Fibroblast of lung (primary cell): ENCODE results near the gene SYS1.

ENCODE experiments used
- EZH2 ChIP-seq: IDR thresholded peaks from 2 replicates; pipeline ENCODE4 v1.5.1; 2012; ENCODE audit warnings: low read length, control low read depth, mild to moderate bottlenecking; ENCODE audit errors: missing control alignments
- TF ChIP-seq, protein P1 (sequence below), 2 donors: IDR thresholded peaks in 1 of 2; conservative IDR thresholded peaks in 1 of 2; 1 replicate in 1 of 2; 2 replicates in 1 of 2; pipeline ENCODE4 v1.5.1; 2011 to 2012; ENCODE audit warnings: low read length in 2 of 2, control low read depth in 1 of 2, inconsistent platforms in 1 of 2, low read depth in 1 of 2, mild to moderate bottlenecking in 1 of 2

GRCh38 chr20:45387274-45387673 lies 24.3 kb downstream of the SYS1 start:
- TF ChIP-seq, protein P1, sequence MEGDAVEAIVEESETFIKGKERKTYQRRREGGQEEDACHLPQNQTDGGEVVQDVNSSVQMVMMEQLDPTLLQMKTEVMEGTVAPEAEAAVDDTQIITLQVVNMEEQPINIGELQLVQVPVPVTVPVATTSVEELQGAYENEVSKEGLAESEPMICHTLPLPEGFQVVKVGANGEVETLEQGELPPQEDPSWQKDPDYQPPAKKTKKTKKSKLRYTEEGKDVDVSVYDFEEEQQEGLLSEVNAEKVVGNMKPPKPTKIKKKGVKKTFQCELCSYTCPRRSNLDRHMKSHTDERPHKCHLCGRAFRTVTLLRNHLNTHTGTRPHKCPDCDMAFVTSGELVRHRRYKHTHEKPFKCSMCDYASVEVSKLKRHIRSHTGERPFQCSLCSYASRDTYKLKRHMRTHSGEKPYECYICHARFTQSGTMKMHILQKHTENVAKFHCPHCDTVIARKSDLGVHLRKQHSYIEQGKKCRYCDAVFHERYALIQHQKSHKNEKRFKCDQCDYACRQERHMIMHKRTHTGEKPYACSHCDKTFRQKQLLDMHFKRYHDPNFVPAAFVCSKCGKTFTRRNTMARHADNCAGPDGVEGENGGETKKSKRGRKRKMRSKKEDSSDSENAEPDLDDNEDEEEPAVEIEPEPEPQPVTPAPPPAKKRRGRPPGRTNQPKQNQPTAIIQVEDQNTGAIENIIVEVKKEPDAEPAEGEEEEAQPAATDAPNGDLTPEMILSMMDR (conservative IDR thresholded peaks at IDR 0.05 in 1 of 2, IDR thresholded peaks at IDR 0.05 in 1 of 2; ENCODE audit: low read depth in 1 of 2, low read length in 2 of 2), result no peak
- TF ChIP-seq EZH2, result no peak
